Prostate gland (tissue), 2 donors: ENCODE results near the gene JSRP1.

Experiments used
- CTCF ChIP-seq, 4 experiments: fragments of 200-600 bp in 2 of 4; fragments of 450-650 bp in 2 of 4; sonication (generic) in 2 of 4; IDR thresholded peaks; 1 replicate in 3 of 4; 2 replicates in 1 of 4; pipeline ENCODE4 v1.5.1; 2016 to 2019; ENCODE audit warnings: antibody characterized with exemption in 4 of 4, mild to moderate bottlenecking in 2 of 4, moderate library complexity in 2 of 4
- POLR2A ChIP-seq: fragments of 450-650 bp; IDR thresholded peaks from one replicate; pipeline ENCODE4 v1.6.1; 2016; ENCODE audit warnings: antibody characterized with exemption, mild to moderate bottlenecking
- POLR2AphosphoS5 ChIP-seq: sonication (generic); formaldehyde crosslinking; IDR thresholded peaks from one replicate; pipeline ENCODE4 v1.6.1; 2017; ENCODE audit warnings: antibody characterized with exemption

- TF ChIP-seq CTCF (IDR thresholded peaks at IDR 0.05), result no peak
- TF ChIP-seq POLR2AphosphoS5, result no peak
- TF ChIP-seq POLR2A, result no peak
Observed at GRCh38 chr19:2219726-2220125, 36.5 kb downstream of the JSRP1 start.
